ENCODE results near the gene ID4.

ID4 gene

GRCh38 chr6:19864285-19864684, 27.1 kb downstream of the ID4 start:
- no peak for DNase-seq

GRCh38 chr6:19865178-19865577, 28.0 kb downstream of the ID4 start:
- no peak for DNase-seq

- no peak for DNase-seq
Observed at GRCh38 chr6:19866173-19866984, 29.2 kb downstream of the ID4 start.

- DNase-seq = no peak
Observed at GRCh38 chr6:19866985-19867627, 29.9 kb downstream of the ID4 start.

GRCh38 chr6:19869464-19869863, 32.3 kb downstream of the ID4 start:
- DNase-seq = no peak

- DNase-seq = no peak
Observed at GRCh38 chr6:19870322-19870721, 33.2 kb downstream of the ID4 start.

GRCh38 chr6:19873031-19873430, 35.9 kb downstream of the ID4 start:
- no peak for DNase-seq

GRCh38 chr6:19876672-19877071, 39.5 kb downstream of the ID4 start:
- DNase-seq = no peak

GRCh38 chr6:19879663-19880062, 42.5 kb downstream of the ID4 start:
- no peak for DNase-seq

GRCh38 chr6:19880066-19880465, 42.9 kb downstream of the ID4 start:
- DNase-seq = no peak

- DNase-seq = no peak
Observed at GRCh38 chr6:19891451-19891850, 54.3 kb downstream of the ID4 start.
